K562 (cell line): Measurements from ENCODE around the gene HNF4A. TPM values are rescaled to one million over a fixed set of nuclear protein-coding genes. Genes with fewer than 3 reads are reported as not detected.

Experiments
- ATAC-seq: fragments of 200-7000 bp; cut with Tn5 transposase; 3 replicates; pipeline ENCODE4 v1.9.1; 2020; ENCODE audit warnings: moderate library complexity
- BruUV-seq: library from RNA; stranded (reverse); fragments of 400-500 nt; replicated peaks from 2 replicates; lab custom pipeline; 2021; lab: Mats Ljungman, UMichigan
- CTCF ChIA-PET: fragments of 300-600 bp; formaldehyde crosslinking; extraction: SDS; loops from one replicate; lab custom pipeline; 2021; ENCODE audit warnings: low intra/inter-chr PET ratio; lab: Yijun Ruan, JAX
- POLR2A ChIA-PET: fragments of 300-600, 350-650 bp; sonication (Branson Sonifier 250); formaldehyde crosslinking; extraction: SDS; loops from one replicate; lab custom pipeline; 2021; ENCODE audit warnings: antibody characterized with exemption, inconsistent platforms; lab: Yijun Ruan, JAX
- DNase-seq, 4 experiments: peaks; one replicate each; pipeline versions ENCODE4 v3.0.0 to v3.0.0-alpha.2; 2011 to 2018; ENCODE audit warnings: low spot score in 3 of 4, mixed read lengths in 3 of 4; ENCODE audit errors: extremely low read depth in 1 of 4
- FAIRE-seq: peaks from 2 replicates; lab custom pipeline; 2011; peaks lifted over from hg19 to GRCh38; lab: Jason Lieb, UNC
- H2AFZ ChIP-seq: 2 replicates; pipeline ENCODE4 v1.6.0; 2011; ENCODE audit warnings: low read depth, low read length, control low read depth, inconsistent platforms
- H3K27ac ChIP-seq: fragments of 200-600 bp; 3 replicates; pipeline ENCODE4 v1.8.0; 2011; ENCODE audit warnings: low read depth, mild to moderate bottlenecking, control low read depth, inconsistent platforms, low read length, moderate library complexity, mixed read lengths; ENCODE audit errors: extremely low read depth
- H3K27me3 ChIP-seq, 2 experiments: fragments of 300-600 bp in 1 of 2; 2 replicates in 1 of 2; 3 replicates in 1 of 2; pipeline versions ENCODE4 v1.6.0 to v1.8.0; 2011; ENCODE audit warnings: inconsistent platforms in 2 of 2, low read length in 2 of 2, mild to moderate bottlenecking in 1 of 2, mixed read lengths in 1 of 2, moderate library complexity in 1 of 2; ENCODE audit not compliant: control insufficient read depth in 2 of 2, insufficient read depth in 2 of 2
- H3K36me3 ChIP-seq: fragments of 300-600 bp; 3 replicates; pipeline ENCODE4 v1.8.0; 2011; ENCODE audit warnings: mild to moderate bottlenecking, low read length, inconsistent platforms; ENCODE audit not compliant: control insufficient read depth, insufficient read depth
- H3K4me1 ChIP-seq, 2 experiments: fragments of 200-600 bp in 1 of 2; replicated peaks in 1 of 2; 2 replicates in 1 of 2; 3 replicates in 1 of 2; pipeline versions ENCODE4 v1.5.1 to v1.8.0; 2011; ENCODE audit warnings: inconsistent platforms in 2 of 2, low read length in 2 of 2, mild to moderate bottlenecking in 1 of 2, mixed read lengths in 1 of 2, moderate library complexity in 1 of 2; ENCODE audit not compliant: control insufficient read depth in 2 of 2, insufficient read depth in 2 of 2
- H3K4me2 ChIP-seq: 2 replicates; pipeline ENCODE4 v1.6.1; 2011; ENCODE audit warnings: low read length, control low read depth, inconsistent platforms, mixed read lengths; ENCODE audit not compliant: insufficient read depth
- H3K4me3 ChIP-seq: fragments of 200-600 bp; sonication (generic), shearing (Covaris generic); 2 replicates; pipeline ENCODE4 v1.5.1; 2016; ENCODE audit warnings: control low read depth, inconsistent platforms
- H3K79me2 ChIP-seq: fragments of 200-600 bp; 3 replicates; pipeline ENCODE4 v1.8.0; 2011; ENCODE audit warnings: low read length, inconsistent platforms; ENCODE audit not compliant: control insufficient read depth, insufficient read depth
- H3K9ac ChIP-seq, 2 experiments: 2 replicates each; pipeline versions ENCODE4 v1.6.0 to v1.6.1; 2011; ENCODE audit warnings: low read depth in 2 of 2, low read length in 2 of 2, control low read depth in 1 of 2, inconsistent platforms in 1 of 2, mild to moderate bottlenecking in 1 of 2, mixed read lengths in 1 of 2; ENCODE audit not compliant: insufficient read depth in 1 of 2
- H3K9me1 ChIP-seq: one replicate; pipeline ENCODE4 v1.6.0; 2011; ENCODE audit warnings: inconsistent platforms, mild to moderate bottlenecking, low read length, moderate library complexity; ENCODE audit not compliant: control insufficient read depth, insufficient read depth
- H3K9me3 ChIP-seq: replicated peaks from 2 replicates; pipeline ENCODE4 v1.5.1; 2011; ENCODE audit warnings: low read depth, low read length, inconsistent platforms; ENCODE audit not compliant: control insufficient read depth, insufficient read depth
- H4K20me1 ChIP-seq: replicated peaks from 2 replicates; pipeline ENCODE4 v1.6.1; 2011; ENCODE audit warnings: low read length, inconsistent platforms, mixed read lengths; ENCODE audit not compliant: control insufficient read depth, insufficient read depth
- CEBPG ChIP-seq, 3 experiments: fragments of 200-800 bp in 1 of 3; sonication (Bioruptor generic) in 1 of 3; sonication (generic) in 1 of 3; formaldehyde crosslinking in 1 of 3; IDR thresholded peaks in 2 of 3; conservative IDR thresholded peaks in 1 of 3; 2 replicates each; pipeline versions ENCODE4 v1.6.1 to v1.8.0; 2016 to 2022; ENCODE audit warnings: missing compliant biosample characterization in 2 of 3, missing genetic modification characterization in 2 of 3, mild to moderate bottlenecking in 1 of 3, missing genetic modification reagents in 1 of 3
- FOSL1 ChIP-seq: fragments of 200-800 bp; sonication (Bioruptor generic); conservative IDR thresholded peaks from 2 replicates; pipeline ENCODE4 v1.6.1; 2016; ENCODE audit warnings: missing genetic modification characterization, missing compliant biosample characterization
- WGBS: fragments of 100-300 bp; shearing (Covaris generic); methylation state at CpG from one replicate; pipeline ENCODE4 v1.1.6; 2016; ENCODE audit warnings: low coverage, mixed read lengths; ENCODE audit not compliant: insufficient coverage; ENCODE audit errors: missing lambda C conversion rate; 5-methylcytosine and 5-hydroxymethylcytosine counted together
- in situ Hi-C: fragments of 300-500 bp; cut with MboI; formaldehyde crosslinking; loops from 4 replicates; pipeline ENCODE4 v1.15.0; 2018; ENCODE audit warnings: inconsistent platforms, mixed read lengths
- intact Hi-C: fragments of 100-400 bp; cut with micrococcal nuclease; formaldehyde crosslinking; loops from 2 replicates; pipeline ENCODE4 v1.14.2; 2022
- polyA plus RNA-seq, 8 experiments: library from polyadenylated mRNA; depleted of rRNA in 4 of 8; stranded (reverse) in 5 of 8; unstranded in 3 of 8; fragments of >200 nt; fragmentation: Nextera tagmentation in 2 of 8; fragmentation: Illumina TruSeq in 1 of 8; extraction: Ambion mirVana in 2 of 8; extraction: Trizol in 1 of 8; gene quantifications; 2 replicates each; pipeline versions ENCODE4 v1.2.1 to v1.2.3, GENCODE V29; 2011 to 2014; ENCODE audit warnings: inconsistent platforms in 1 of 8, missing spikeins in 1 of 8
- total RNA-seq, 7 experiments: library from RNA; depleted of rRNA in 6 of 7; stranded (reverse); fragments of >200 nt in 6 of 7; fragmentation: Illumina TruSeq in 2 of 7; extraction: Trizol in 2 of 7; gene quantifications; 2 replicates each; pipeline versions ENCODE4 v1.2.1 to v1.2.3, GENCODE V29; 2011 to 2021; ENCODE audit warnings: low replicate concordance in 1 of 7
- TF ChIP-seq, protein P1 (sequence below): fragments of 450-650 bp; IDR thresholded peaks from 2 replicates; pipeline ENCODE4 v1.6.1; 2016; ENCODE audit warnings: mild to moderate bottlenecking, moderate library complexity
- TF ChIP-seq, protein P2 (sequence below), 2 experiments: fragments of 450-650 bp in 1 of 2; sonication (generic) in 1 of 2; formaldehyde crosslinking in 1 of 2; IDR thresholded peaks in 1 of 2; conservative IDR thresholded peaks in 1 of 2; 2 replicates each; pipeline versions ENCODE4 v1.6.1 to v1.8.1; 2016 to 2023; ENCODE audit warnings: mild to moderate bottlenecking in 2 of 2, moderate library complexity in 2 of 2, inconsistent platforms in 1 of 2, missing genetic modification reagents in 1 of 2
- TF ChIP-seq, protein P3 (sequence below): sonication (generic); formaldehyde crosslinking; IDR thresholded peaks from 2 replicates; pipeline ENCODE4 v1.8.1; 2023; ENCODE audit warnings: mild to moderate bottlenecking, missing genetic modification reagents

The HNF4A gene
- total and polyA plus RNA-seq, 9 of the 15 experiments (the other 6 are each of a cell fraction or from before 2014, with no cell fraction given): 0.03 to 0.27 (median 0.08) TPM; not detected in 5

DNA sequence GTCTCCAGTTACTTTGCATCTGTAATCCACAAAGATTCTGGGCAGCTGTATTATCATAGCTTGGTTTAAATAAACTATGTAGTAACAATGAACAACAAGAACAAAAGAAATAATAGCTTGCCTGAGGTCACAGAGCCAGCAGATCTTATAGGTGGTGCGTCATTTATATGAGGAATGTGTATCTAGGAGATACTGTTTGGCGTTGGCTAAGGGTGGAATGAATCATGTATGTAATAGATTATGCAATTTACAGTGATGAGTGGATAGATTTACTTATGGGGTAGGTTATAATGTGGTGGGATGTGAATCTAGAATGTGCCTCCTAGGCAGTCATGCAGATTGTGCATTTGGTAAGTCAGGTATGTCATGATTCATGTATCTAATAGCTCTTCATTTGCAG is 42.8 kb downstream of the HNF4A start:
- H4K20me1 ChIP-seq: no peaks in the 10 kb centered on the region
- H3K4me1 ChIP-seq: peaks cover 19 to 36% of the 10 kb centered on the region in 2 experiments
- TF ChIP-seq FOSL1 (peak; percentile 42; the same call in 1 of the 2 replicates), CEBPG (CRISPR knock-in tag; IDR thresholded peaks at IDR 0.05) (no peak), CEBPG (tag; conservative IDR thresholded peaks at IDR 0.05 in 1 of 2, IDR thresholded peaks at IDR 0.05 in 1 of 2) (peak in 1 of 2 experiments; percentile 61; a peak in 2 of 4 replicates)
- TF ChIP-seq, protein P1, sequence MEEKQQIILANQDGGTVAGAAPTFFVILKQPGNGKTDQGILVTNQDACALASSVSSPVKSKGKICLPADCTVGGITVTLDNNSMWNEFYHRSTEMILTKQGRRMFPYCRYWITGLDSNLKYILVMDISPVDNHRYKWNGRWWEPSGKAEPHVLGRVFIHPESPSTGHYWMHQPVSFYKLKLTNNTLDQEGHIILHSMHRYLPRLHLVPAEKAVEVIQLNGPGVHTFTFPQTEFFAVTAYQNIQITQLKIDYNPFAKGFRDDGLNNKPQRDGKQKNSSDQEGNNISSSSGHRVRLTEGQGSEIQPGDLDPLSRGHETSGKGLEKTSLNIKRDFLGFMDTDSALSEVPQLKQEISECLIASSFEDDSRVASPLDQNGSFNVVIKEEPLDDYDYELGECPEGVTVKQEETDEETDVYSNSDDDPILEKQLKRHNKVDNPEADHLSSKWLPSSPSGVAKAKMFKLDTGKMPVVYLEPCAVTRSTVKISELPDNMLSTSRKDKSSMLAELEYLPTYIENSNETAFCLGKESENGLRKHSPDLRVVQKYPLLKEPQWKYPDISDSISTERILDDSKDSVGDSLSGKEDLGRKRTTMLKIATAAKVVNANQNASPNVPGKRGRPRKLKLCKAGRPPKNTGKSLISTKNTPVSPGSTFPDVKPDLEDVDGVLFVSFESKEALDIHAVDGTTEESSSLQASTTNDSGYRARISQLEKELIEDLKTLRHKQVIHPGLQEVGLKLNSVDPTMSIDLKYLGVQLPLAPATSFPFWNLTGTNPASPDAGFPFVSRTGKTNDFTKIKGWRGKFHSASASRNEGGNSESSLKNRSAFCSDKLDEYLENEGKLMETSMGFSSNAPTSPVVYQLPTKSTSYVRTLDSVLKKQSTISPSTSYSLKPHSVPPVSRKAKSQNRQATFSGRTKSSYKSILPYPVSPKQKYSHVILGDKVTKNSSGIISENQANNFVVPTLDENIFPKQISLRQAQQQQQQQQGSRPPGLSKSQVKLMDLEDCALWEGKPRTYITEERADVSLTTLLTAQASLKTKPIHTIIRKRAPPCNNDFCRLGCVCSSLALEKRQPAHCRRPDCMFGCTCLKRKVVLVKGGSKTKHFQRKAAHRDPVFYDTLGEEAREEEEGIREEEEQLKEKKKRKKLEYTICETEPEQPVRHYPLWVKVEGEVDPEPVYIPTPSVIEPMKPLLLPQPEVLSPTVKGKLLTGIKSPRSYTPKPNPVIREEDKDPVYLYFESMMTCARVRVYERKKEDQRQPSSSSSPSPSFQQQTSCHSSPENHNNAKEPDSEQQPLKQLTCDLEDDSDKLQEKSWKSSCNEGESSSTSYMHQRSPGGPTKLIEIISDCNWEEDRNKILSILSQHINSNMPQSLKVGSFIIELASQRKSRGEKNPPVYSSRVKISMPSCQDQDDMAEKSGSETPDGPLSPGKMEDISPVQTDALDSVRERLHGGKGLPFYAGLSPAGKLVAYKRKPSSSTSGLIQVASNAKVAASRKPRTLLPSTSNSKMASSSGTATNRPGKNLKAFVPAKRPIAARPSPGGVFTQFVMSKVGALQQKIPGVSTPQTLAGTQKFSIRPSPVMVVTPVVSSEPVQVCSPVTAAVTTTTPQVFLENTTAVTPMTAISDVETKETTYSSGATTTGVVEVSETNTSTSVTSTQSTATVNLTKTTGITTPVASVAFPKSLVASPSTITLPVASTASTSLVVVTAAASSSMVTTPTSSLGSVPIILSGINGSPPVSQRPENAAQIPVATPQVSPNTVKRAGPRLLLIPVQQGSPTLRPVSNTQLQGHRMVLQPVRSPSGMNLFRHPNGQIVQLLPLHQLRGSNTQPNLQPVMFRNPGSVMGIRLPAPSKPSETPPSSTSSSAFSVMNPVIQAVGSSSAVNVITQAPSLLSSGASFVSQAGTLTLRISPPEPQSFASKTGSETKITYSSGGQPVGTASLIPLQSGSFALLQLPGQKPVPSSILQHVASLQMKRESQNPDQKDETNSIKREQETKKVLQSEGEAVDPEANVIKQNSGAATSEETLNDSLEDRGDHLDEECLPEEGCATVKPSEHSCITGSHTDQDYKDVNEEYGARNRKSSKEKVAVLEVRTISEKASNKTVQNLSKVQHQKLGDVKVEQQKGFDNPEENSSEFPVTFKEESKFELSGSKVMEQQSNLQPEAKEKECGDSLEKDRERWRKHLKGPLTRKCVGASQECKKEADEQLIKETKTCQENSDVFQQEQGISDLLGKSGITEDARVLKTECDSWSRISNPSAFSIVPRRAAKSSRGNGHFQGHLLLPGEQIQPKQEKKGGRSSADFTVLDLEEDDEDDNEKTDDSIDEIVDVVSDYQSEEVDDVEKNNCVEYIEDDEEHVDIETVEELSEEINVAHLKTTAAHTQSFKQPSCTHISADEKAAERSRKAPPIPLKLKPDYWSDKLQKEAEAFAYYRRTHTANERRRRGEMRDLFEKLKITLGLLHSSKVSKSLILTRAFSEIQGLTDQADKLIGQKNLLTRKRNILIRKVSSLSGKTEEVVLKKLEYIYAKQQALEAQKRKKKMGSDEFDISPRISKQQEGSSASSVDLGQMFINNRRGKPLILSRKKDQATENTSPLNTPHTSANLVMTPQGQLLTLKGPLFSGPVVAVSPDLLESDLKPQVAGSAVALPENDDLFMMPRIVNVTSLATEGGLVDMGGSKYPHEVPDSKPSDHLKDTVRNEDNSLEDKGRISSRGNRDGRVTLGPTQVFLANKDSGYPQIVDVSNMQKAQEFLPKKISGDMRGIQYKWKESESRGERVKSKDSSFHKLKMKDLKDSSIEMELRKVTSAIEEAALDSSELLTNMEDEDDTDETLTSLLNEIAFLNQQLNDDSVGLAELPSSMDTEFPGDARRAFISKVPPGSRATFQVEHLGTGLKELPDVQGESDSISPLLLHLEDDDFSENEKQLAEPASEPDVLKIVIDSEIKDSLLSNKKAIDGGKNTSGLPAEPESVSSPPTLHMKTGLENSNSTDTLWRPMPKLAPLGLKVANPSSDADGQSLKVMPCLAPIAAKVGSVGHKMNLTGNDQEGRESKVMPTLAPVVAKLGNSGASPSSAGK: no peak
- TF ChIP-seq, protein P2, sequence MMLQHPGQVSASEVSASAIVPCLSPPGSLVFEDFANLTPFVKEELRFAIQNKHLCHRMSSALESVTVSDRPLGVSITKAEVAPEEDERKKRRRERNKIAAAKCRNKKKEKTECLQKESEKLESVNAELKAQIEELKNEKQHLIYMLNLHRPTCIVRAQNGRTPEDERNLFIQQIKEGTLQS (IDR thresholded peaks at IDR 0.05): 0 out of 2 replicates have a peak, but pooled peaks have one; percentile 8
- TF ChIP-seq, protein P2 (CRISPR knock-in tag; conservative IDR thresholded peaks at IDR 0.05): no peak
- TF ChIP-seq, protein P3, sequence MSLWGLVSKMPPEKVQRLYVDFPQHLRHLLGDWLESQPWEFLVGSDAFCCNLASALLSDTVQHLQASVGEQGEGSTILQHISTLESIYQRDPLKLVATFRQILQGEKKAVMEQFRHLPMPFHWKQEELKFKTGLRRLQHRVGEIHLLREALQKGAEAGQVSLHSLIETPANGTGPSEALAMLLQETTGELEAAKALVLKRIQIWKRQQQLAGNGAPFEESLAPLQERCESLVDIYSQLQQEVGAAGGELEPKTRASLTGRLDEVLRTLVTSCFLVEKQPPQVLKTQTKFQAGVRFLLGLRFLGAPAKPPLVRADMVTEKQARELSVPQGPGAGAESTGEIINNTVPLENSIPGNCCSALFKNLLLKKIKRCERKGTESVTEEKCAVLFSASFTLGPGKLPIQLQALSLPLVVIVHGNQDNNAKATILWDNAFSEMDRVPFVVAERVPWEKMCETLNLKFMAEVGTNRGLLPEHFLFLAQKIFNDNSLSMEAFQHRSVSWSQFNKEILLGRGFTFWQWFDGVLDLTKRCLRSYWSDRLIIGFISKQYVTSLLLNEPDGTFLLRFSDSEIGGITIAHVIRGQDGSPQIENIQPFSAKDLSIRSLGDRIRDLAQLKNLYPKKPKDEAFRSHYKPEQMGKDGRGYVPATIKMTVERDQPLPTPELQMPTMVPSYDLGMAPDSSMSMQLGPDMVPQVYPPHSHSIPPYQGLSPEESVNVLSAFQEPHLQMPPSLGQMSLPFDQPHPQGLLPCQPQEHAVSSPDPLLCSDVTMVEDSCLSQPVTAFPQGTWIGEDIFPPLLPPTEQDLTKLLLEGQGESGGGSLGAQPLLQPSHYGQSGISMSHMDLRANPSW (CRISPR knock-in tag): no peak
- WGBS: 0% methylated on average over 2 of the region's 2 CpGs
- BruUV-seq: no TSS peak
- CTCF ChIA-PET: no interaction called here
- no peak overlapping the region for H3K27ac ChIP-seq
- no peaks in the 10 kb centered on the region for H3K9me1 ChIP-seq
- FAIRE-seq (no peak), DNase-seq (no peak), ATAC-seq (no peak)
- H3K79me2 ChIP-seq: no peaks in the 10 kb centered on the region
- H3K4me3 ChIP-seq: no peak overlapping the region
- H3K9me3 ChIP-seq: no peaks in the 10 kb centered on the region
- in situ Hi-C loops: no loop called here
- POLR2A ChIA-PET: interaction anchor here (0.6 to 1.6 kb wide), 4 partner anchors 9 to 169 kb away, joined by 3 to 7 read pairs (median 4); no protein-coding TSS in a partner anchor
- no peak overlapping the region for H2AFZ ChIP-seq
- intact Hi-C loops: no loop called here
- no peak overlapping the region for H3K4me2 ChIP-seq
- no peaks in the 10 kb centered on the region for H3K36me3 ChIP-seq
- peaks cover 0 to 34% of the 10 kb centered on the region in 2 experiments; a peak in 3 of 5 replicates for H3K27me3 ChIP-seq
- no peak overlapping the region for H3K9ac ChIP-seq
